DND-41 (cell line): ENCODE results near the gene CDK9.

ENCODE experiments used
- ATAC-seq: fragments of 200-7000 bp; cut with Tn5 transposase; 3 replicates; pipeline ENCODE4 v1.9.1; 2021; ENCODE audit warnings: low read depth; ENCODE audit not compliant: insufficient read depth
- DNase-seq: peaks from one replicate; pipeline ENCODE4 v3.0.0-alpha.2; 2020
- H2AFZ ChIP-seq: 2 replicates; pipeline ENCODE4 v1.6.0; 2012; ENCODE audit warnings: low read depth, low read length
- H3K27ac ChIP-seq: 2 replicates; pipeline ENCODE4 v1.5.1; 2012; ENCODE audit warnings: low read length, inconsistent platforms
- H3K27me3 ChIP-seq: fragments of 200-600 bp; sonication (generic); 2 replicates; pipeline ENCODE4 v1.6.0; 2012; ENCODE audit warnings: low read length, mild to moderate bottlenecking, inconsistent platforms; ENCODE audit not compliant: insufficient read depth, poor library complexity
- H3K36me3 ChIP-seq: 2 replicates; pipeline ENCODE4 v1.5.1; 2012; ENCODE audit warnings: low read length, inconsistent platforms; ENCODE audit not compliant: insufficient read depth
- H3K4me1 ChIP-seq: 2 replicates; pipeline ENCODE4 v1.5.1; 2012; ENCODE audit warnings: mild to moderate bottlenecking, low read length; ENCODE audit not compliant: insufficient read depth
- H3K4me2 ChIP-seq: 2 replicates; pipeline ENCODE4 v1.6.0; 2012; ENCODE audit warnings: mild to moderate bottlenecking, moderate library complexity, low read length, inconsistent platforms; ENCODE audit not compliant: insufficient read depth
- H3K4me3 ChIP-seq, 2 experiments: fragments of 200-600 bp in 1 of 2; shearing (Covaris generic) in 1 of 2; 2 replicates each; pipeline ENCODE4 v1.5.1; 2012 to 2016; ENCODE audit warnings: inconsistent platforms in 2 of 2, low read length in 2 of 2, mild to moderate bottlenecking in 2 of 2, low read depth in 1 of 2, moderate library complexity in 1 of 2
- H3K79me2 ChIP-seq: 2 replicates; pipeline ENCODE4 v1.6.0; 2012; ENCODE audit warnings: low read length, inconsistent platforms; ENCODE audit not compliant: insufficient read depth
- H3K9ac ChIP-seq: 2 replicates; pipeline ENCODE4 v1.6.0; 2012; ENCODE audit warnings: low read depth, mild to moderate bottlenecking, inconsistent platforms, low read length, moderate library complexity
- H3K9me3 ChIP-seq: 2 replicates; pipeline ENCODE4 v1.5.1; 2012; ENCODE audit warnings: low read length, moderate library complexity, mild to moderate bottlenecking, inconsistent platforms; ENCODE audit not compliant: insufficient read depth, severe bottlenecking
- H4K20me1 ChIP-seq: 2 replicates; pipeline ENCODE4 v1.6.0; 2012; ENCODE audit warnings: low read length; ENCODE audit not compliant: insufficient read depth
- EZH2 ChIP-seq: IDR thresholded peaks from 3 replicates; pipeline ENCODE4 v1.6.1; 2012; ENCODE audit warnings: borderline replicate concordance, low read depth, mild to moderate bottlenecking, moderate library complexity, low read length, inconsistent platforms; ENCODE audit not compliant: severe bottlenecking
- TF ChIP-seq, protein P1 (sequence below): IDR thresholded peaks from 2 replicates; pipeline ENCODE4 v1.5.1; 2012; ENCODE audit warnings: borderline replicate concordance, low read length, moderate library complexity, mild to moderate bottlenecking; ENCODE audit not compliant: poor library complexity, severe bottlenecking; ENCODE audit errors: extremely low read depth

The CDK9 gene

DNA sequence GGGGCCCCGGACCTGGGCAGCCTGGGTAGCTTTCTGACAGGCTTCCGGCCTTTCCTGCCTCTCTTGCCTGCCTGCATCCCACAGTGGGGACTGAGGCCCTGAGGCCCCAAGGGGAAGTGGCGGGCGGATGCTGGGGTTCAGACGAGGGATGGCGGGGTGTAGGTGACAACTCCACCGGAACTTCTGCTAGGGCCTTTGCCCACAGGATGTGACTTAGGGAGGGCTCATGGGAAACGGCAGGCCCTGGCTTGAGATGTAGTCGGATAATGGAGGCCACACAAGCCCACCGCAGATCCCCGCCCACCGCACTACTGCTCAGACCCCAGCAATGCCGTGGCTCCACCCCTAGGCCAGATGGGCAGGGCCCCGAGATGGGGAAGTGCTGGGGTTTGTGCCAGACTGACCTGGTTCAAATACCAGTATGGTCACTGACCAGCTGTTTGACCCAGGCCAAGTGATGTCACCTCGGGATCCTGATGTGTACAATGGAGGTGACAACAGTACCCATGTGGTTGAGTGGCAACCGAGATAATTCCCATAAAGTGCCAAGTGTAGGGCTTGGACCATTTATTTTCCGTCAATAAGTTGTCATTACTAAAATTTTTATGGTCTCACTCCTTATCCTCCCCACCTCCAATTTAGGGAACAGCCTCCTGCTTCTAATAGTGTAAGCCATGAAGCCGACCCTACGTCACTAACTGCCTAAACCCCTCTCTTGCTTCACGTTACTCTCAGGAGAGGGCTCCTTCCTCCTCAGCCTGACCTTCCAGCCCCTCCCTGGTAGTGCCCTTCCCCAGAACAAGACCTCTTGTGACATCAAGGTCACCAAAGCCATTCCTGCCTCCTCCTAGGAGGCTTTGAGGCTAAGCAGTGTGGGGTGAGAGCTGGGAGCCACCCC lies 2.5 kb upstream of the CDK9 start:
- peaks cover 47% of the 10 kb centered on the region for H3K4me1 ChIP-seq
- TF ChIP-seq EZH2 = no peak
- TF ChIP-seq, protein P1, sequence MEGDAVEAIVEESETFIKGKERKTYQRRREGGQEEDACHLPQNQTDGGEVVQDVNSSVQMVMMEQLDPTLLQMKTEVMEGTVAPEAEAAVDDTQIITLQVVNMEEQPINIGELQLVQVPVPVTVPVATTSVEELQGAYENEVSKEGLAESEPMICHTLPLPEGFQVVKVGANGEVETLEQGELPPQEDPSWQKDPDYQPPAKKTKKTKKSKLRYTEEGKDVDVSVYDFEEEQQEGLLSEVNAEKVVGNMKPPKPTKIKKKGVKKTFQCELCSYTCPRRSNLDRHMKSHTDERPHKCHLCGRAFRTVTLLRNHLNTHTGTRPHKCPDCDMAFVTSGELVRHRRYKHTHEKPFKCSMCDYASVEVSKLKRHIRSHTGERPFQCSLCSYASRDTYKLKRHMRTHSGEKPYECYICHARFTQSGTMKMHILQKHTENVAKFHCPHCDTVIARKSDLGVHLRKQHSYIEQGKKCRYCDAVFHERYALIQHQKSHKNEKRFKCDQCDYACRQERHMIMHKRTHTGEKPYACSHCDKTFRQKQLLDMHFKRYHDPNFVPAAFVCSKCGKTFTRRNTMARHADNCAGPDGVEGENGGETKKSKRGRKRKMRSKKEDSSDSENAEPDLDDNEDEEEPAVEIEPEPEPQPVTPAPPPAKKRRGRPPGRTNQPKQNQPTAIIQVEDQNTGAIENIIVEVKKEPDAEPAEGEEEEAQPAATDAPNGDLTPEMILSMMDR = no peak
- H3K27ac ChIP-seq = peak overlapping the region; percentile 40; the same call in 1 of the 2 replicates
- ATAC-seq (no peak), DNase-seq (peak; percentile 43)
- peaks cover 56% of the 10 kb centered on the region for H3K79me2 ChIP-seq
- no peaks in the 10 kb centered on the region for H3K27me3 ChIP-seq
- no peak overlapping the region for H3K4me3 ChIP-seq
- H2AFZ ChIP-seq = no peak overlapping the region
- H3K9ac ChIP-seq = no peak overlapping the region
- H4K20me1 ChIP-seq = peaks cover 21% of the 10 kb centered on the region
- H3K36me3 ChIP-seq = peaks cover 39% of the 10 kb centered on the region
- no peak overlapping the region for H3K4me2 ChIP-seq
- no peaks in the 10 kb centered on the region for H3K9me3 ChIP-seq

DNA sequence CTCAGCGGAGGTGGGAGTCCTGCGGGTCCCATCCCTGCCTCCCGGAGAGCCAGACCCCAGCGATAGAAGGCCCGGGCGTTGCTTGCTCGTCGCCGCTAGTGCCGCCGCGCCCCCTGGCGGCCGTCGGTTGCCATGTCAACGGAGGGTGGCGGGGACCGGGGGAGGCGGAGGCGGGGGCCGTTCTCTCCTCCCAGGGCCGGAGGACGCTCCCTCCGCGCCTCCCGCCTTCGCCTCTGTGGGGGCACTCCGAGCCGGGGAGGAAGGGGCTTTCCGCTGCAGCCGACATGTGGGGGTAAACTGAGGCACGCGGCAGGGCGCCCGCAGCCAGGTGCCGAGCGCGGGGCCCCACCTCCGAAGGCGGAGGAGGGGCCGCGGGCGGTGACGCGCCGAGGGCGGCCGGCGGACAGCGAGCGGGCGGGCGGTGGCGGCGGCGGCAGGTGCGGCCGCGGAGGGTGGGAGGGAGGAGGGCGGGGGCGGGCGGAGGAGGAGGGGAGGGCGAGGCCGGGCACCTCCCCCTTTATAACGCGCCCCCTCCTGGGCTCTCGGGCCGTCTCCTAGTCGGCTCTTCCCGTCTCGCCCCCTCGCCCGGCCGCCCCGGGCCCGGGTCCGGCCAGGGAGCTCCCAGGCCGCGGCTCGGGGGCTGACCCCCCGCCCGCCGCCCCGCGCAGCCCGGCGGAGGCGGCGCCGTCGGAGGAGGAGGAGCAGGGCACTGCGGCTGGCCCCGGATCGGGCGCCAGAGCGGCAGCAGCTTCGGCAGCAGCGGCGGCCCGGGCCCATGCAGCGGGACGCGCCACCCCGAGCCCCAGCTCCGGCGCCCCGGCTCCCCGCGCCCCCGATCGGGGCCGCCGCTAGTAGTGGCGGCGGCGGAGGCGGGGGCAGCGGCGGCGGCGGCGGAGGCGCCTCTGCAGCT lies 556 bp upstream of the CDK9 start:
- Histone ChIP-seq H3K27me3 (no peaks in the 10 kb centered on the region), H3K9me3 (no peaks in the 10 kb centered on the region), H3K79me2 (peaks cover 57% of the 10 kb centered on the region), H3K36me3 (peaks cover 47% of the 10 kb centered on the region), H2AFZ (peak overlapping the region; percentile 79), H3K4me2 (peak overlapping the region; percentile 87), H3K9ac (peak overlapping the region; percentile 94), H4K20me1 (peaks cover 39% of the 10 kb centered on the region), H3K4me3 (peak overlapping the region; percentile 25 to 98; a peak in 3 of 4 replicates), H3K27ac (peak overlapping the region; percentile 85), H3K4me1 (peaks cover 41% of the 10 kb centered on the region)
- peak; percentile 90 for DNase-seq
- ATAC-seq = peak; percentile 60
- TF ChIP-seq, protein P1 = peak; percentile 78
- TF ChIP-seq EZH2 = no peak

DNA sequence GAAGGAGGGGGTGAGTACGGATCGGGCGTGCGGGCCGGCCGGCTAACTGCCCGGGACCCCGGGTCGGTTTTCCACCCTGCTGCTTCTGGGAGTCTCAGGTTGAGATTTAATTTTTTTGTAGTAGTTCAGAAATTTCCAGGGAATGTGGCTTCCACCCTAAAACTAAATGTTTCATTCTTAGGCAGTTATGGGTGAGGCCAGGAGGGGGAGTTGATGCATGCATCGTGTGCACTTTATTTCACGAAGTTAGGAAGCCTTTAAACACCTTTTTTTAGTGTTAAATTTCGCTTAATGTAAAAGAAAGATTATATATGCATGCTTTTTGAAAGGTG lies 905 bp downstream of the CDK9 start:
- H3K9ac ChIP-seq = peak overlapping the region; percentile 94
- no peaks in the 10 kb centered on the region for H3K27me3 ChIP-seq
- no peak overlapping the region for H2AFZ ChIP-seq
- H4K20me1 ChIP-seq = peaks cover 41% of the 10 kb centered on the region
- peak overlapping the region; percentile 88 for H3K27ac ChIP-seq
- TF ChIP-seq, protein P1 = peak; percentile 64
- TF ChIP-seq EZH2 = no peak
- H3K9me3 ChIP-seq = no peaks in the 10 kb centered on the region
- H3K79me2 ChIP-seq = peaks cover 50% of the 10 kb centered on the region
- H3K36me3 ChIP-seq = peaks cover 57% of the 10 kb centered on the region
- H3K4me3 ChIP-seq = peak overlapping the region; percentile 98
- H3K4me2 ChIP-seq = peak overlapping the region; percentile 87
- DNase-seq = no peak
- ATAC-seq = no peak
- H3K4me1 ChIP-seq = peaks cover 40% of the 10 kb centered on the region
